HepG2 (cell line): ENCODE measurements around the gene ERVH48-1. TPM values are rescaled to one million over a fixed set of nuclear protein-coding genes. Genes with fewer than 3 reads are reported as not detected.

Experiments
- ARNTL ChIP-seq: sonication (generic); formaldehyde crosslinking; IDR thresholded peaks from 2 replicates; pipeline ENCODE4 v1.4.0; 2020; ENCODE audit warnings: mild to moderate bottlenecking, missing genetic modification reagents
- ELK4 ChIP-seq: sonication (generic); formaldehyde crosslinking; IDR thresholded peaks from 2 replicates; pipeline ENCODE4 v1.9.0; 2021; ENCODE audit warnings: missing genetic modification reagents, borderline replicate concordance
- FOSL2 ChIP-seq: sonication (generic); formaldehyde crosslinking; IDR thresholded peaks from 2 replicates; pipeline ENCODE4 v1.4.0; 2020; ENCODE audit warnings: missing genetic modification reagents
- HNF1A ChIP-seq, 2 experiments: sonication (generic) in 1 of 2; formaldehyde crosslinking in 1 of 2; IDR thresholded peaks; 2 replicates each; pipeline versions ENCODE4 v1.4.0 to v1.6.1; 2016 to 2020; ENCODE audit warnings: borderline replicate concordance in 1 of 2, low read depth in 1 of 2, mild to moderate bottlenecking in 1 of 2, missing genetic modification reagents in 1 of 2
- KMT2A ChIP-seq: sonication (generic); formaldehyde crosslinking; IDR thresholded peaks from 2 replicates; pipeline ENCODE4 v1.4.0; 2020; ENCODE audit warnings: missing genetic modification reagents
- LCORL ChIP-seq, 2 experiments: fragments of 450-650 bp in 1 of 2; sonication (generic) in 1 of 2; formaldehyde crosslinking in 1 of 2; IDR thresholded peaks; 2 replicates each; pipeline versions ENCODE4 v1.5.0 to v1.6.1; 2017 to 2020; ENCODE audit warnings: antibody characterized with exemption in 1 of 2, missing genetic modification reagents in 1 of 2
- MXD4 ChIP-seq: IDR thresholded peaks from 2 replicates; pipeline ENCODE4 v1.6.1; 2016; ENCODE audit warnings: mild to moderate bottlenecking, missing biosample characterization, missing genetic modification reagents
- PHF20 ChIP-seq: sonication (generic); formaldehyde crosslinking; IDR thresholded peaks from 2 replicates; pipeline ENCODE4 v1.5.0; 2020; ENCODE audit warnings: mild to moderate bottlenecking, missing genetic modification reagents
- RBAK ChIP-seq: sonication (generic); formaldehyde crosslinking; IDR thresholded peaks from 2 replicates; pipeline ENCODE4 v1.5.1; 2020; ENCODE audit warnings: mild to moderate bottlenecking, missing genetic modification reagents
- SIX1 ChIP-seq: sonication (generic); formaldehyde crosslinking; IDR thresholded peaks from 2 replicates; pipeline ENCODE4 v1.4.0; 2020; ENCODE audit warnings: missing genetic modification reagents, borderline replicate concordance
- TRIM22 ChIP-seq: fragments of 450-650 bp; IDR thresholded peaks from 2 replicates; pipeline ENCODE4 v1.6.1; 2017
- ZNF224 ChIP-seq: sonication (generic); formaldehyde crosslinking; IDR thresholded peaks from 2 replicates; pipeline ENCODE4 v1.5.0; 2020; ENCODE audit warnings: mild to moderate bottlenecking, missing genetic modification reagents
- ZNF34 ChIP-seq: sonication (generic); formaldehyde crosslinking; IDR thresholded peaks from 2 replicates; pipeline ENCODE4 v1.4.0; 2020; ENCODE audit warnings: mild to moderate bottlenecking, missing genetic modification reagents, borderline replicate concordance
- ZNF547 ChIP-seq: sonication (generic); formaldehyde crosslinking; IDR thresholded peaks from 2 replicates; pipeline ENCODE4 v1.5.1; 2020; ENCODE audit warnings: mild to moderate bottlenecking, missing genetic modification reagents
- ZNF549 ChIP-seq: sonication (generic); formaldehyde crosslinking; IDR thresholded peaks from 2 replicates; pipeline ENCODE4 v1.5.0; 2020; ENCODE audit warnings: missing genetic modification reagents
- ZNF570 ChIP-seq: sonication (generic); formaldehyde crosslinking; IDR thresholded peaks from 2 replicates; pipeline ENCODE4 v1.4.0; 2020; ENCODE audit warnings: mild to moderate bottlenecking, missing genetic modification reagents, borderline replicate concordance
- ZNF768 ChIP-seq: sonication (generic); formaldehyde crosslinking; IDR thresholded peaks from 2 replicates; pipeline ENCODE4 v1.4.0; 2020; ENCODE audit warnings: missing genetic modification reagents
- ZSCAN29 ChIP-seq: sonication (generic); formaldehyde crosslinking; conservative IDR thresholded peaks from 2 replicates; pipeline ENCODE4 v1.4.0; 2020; ENCODE audit warnings: mild to moderate bottlenecking, missing genetic modification reagents
- ZXDC ChIP-seq: sonication (generic); formaldehyde crosslinking; IDR thresholded peaks from 2 replicates; pipeline ENCODE4 v1.5.0; 2020; ENCODE audit warnings: mild to moderate bottlenecking, missing genetic modification reagents
- polyA plus RNA-seq, 8 experiments: library from polyadenylated mRNA; depleted of rRNA in 3 of 8; stranded (reverse) in 7 of 8; unstranded in 1 of 8; fragments of >200 nt; fragmentation: Illumina TruSeq in 4 of 8; extraction: Trizol in 4 of 8; gene quantifications; 2 replicates each; pipeline versions ENCODE4 v1.2.1 to v1.2.3, GENCODE V29; 2011 to 2016; ENCODE audit warnings: low read depth in 4 of 8, missing spikeins in 1 of 8, mixed read lengths in 1 of 8; ENCODE audit not compliant: insufficient read depth in 1 of 8
- total RNA-seq, 5 experiments: library from RNA; depleted of rRNA; stranded (reverse); fragments of >200 nt; fragmentation: Illumina TruSeq; extraction: Trizol; gene quantifications; 2 replicates each; pipeline ENCODE4 v1.2.3, GENCODE V29; 2016; ENCODE audit warnings: low read depth in 1 of 5

Gene ERVH48-1
- total and polyA plus RNA-seq, 2 of the 13 experiments (the other 11 are each of a cell fraction or from before 2014, with no cell fraction given): 1.8 TPM; not detected in 1

- TF ChIP-seq SIX1 (no peak), ZNF34 (CRISPR knock-in tag) (no peak), ZXDC (no peak), ZNF224 (CRISPR knock-in tag) (0 out of 2 replicates have a peak, but pooled peaks have one; percentile 7), ELK4 (CRISPR knock-in tag) (no peak), ZNF570 (no peak), HNF1A (IDR thresholded peaks at IDR 0.05; ENCODE audit: low read depth) (no peak), HNF1A (CRISPR knock-in tag; IDR thresholded peaks at IDR 0.05; ENCODE audit: borderline replicate concordance) (peak; percentile 67; the same call in 1 of the 2 replicates), LCORL (IDR thresholded peaks at IDR 0.05) (no peak), LCORL (CRISPR knock-in tag; IDR thresholded peaks at IDR 0.05) (peak; percentile 64), FOSL2 (CRISPR knock-in tag) (peak; percentile 62), KMT2A (peak; percentile 45), ARNTL (CRISPR knock-in tag) (peak; percentile 56; the same call in 1 of the 2 replicates), ZNF768 (CRISPR knock-in tag) (peak; percentile 53), PHF20 (CRISPR knock-in tag) (peak; percentile 97), TRIM22 (no peak), ZNF549 (CRISPR knock-in tag) (0 out of 2 replicates have a peak, but pooled peaks have one; percentile 31), MXD4 (CRISPR knock-in tag) (peak; percentile 100), RBAK (CRISPR knock-in tag) (no peak), ZNF547 (peak; percentile 70), ZSCAN29 (CRISPR knock-in tag) (no peak)
Observed at GRCh38 chr21:42878993-42879787, 46.2 kb downstream of the ERVH48-1 start, which contains the start of gene WDR4 (continued).
